Measurements from ENCODE around the gene LEFTY1.

GRCh38 chr1:225885336-225885735, 3.6 kb downstream of the LEFTY1 start:
- TF ChIP-seq CTCF (IDR thresholded peaks at IDR 0.05) (no peak), POLR2A (IDR thresholded peaks at IDR 0.05) (no peak)

All from right lobe of liver (tissue), 4 donors.